GM12891 (cell line): ENCODE data around the gene ANKRD63. TPM values are rescaled to one million over a fixed set of nuclear protein-coding genes. Genes with fewer than 3 reads are reported as not detected.

Experiments
- DNase-seq: peaks from one replicate; pipeline ENCODE4 v3.0.0; 2011; ENCODE audit warnings: low spot score; ENCODE audit not compliant: insufficient read length
- FAIRE-seq: peaks from 2 replicates; lab custom pipeline; 2011; peaks lifted over from hg19 to GRCh38; lab: Jason Lieb, UNC
- PAX5 ChIP-seq: IDR thresholded peaks from 2 replicates; pipeline ENCODE4 v1.6.1; 2011; ENCODE audit warnings: low read length, moderate library complexity, mild to moderate bottlenecking; ENCODE audit not compliant: insufficient read depth, severe bottlenecking
- POLR2A ChIP-seq: IDR thresholded peaks from 2 replicates; pipeline ENCODE4 v1.6.1; 2011; ENCODE audit warnings: low read depth, low read length, control low read depth
- POLR2AphosphoS5 ChIP-seq: IDR thresholded peaks from 2 replicates; pipeline ENCODE4 v1.6.1; 2011; ENCODE audit warnings: low read depth, low read length, control low read depth
- POU2F2 ChIP-seq: IDR thresholded peaks from 2 replicates; pipeline ENCODE4 v1.6.1; 2011; ENCODE audit warnings: low read depth, mild to moderate bottlenecking, control low read depth, low read length, moderate library complexity
- SPI1 ChIP-seq: IDR thresholded peaks from 2 replicates; pipeline ENCODE4 v1.6.1; 2011; ENCODE audit warnings: low read depth, low read length, control low read depth
- TAF1 ChIP-seq: IDR thresholded peaks from 2 replicates; pipeline ENCODE4 v1.6.1; 2011; ENCODE audit warnings: low read depth, low read length, control low read depth
- polyA plus RNA-seq: library from polyadenylated mRNA; unstranded; fragments of >200 nt; gene quantifications from one replicate; pipeline ENCODE4 v1.2.1, GENCODE V29; 2012; ENCODE audit warnings: low read depth, missing spikeins, inconsistent platforms; ENCODE audit not compliant: missing spikeins

Gene ANKRD63, protein sequence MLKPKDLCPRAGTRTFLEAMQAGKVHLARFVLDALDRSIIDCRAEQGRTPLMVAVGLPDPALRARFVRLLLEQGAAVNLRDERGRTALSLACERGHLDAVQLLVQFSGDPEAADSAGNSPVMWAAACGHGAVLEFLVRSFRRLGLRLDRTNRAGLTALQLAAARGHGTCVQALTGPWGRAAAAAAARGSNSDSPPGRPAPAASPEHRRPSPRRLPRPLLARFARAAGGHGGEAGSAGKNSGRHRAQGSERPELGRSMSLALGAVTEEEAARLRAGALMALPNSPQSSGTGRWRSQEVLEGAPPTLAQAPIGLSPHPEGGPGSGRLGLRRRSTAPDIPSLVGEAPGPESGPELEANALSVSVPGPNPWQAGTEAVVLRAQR
- polyA plus RNA-seq = not detected

GRCh38 chr15:40282869-40283614, at the start of gene ANKRD63:
TSS of gene ANKRD63 (minus strand) at chr15:40283064. CDS start at chr15:40282586, 478 bp downstream.
- FAIRE-seq = no peak
- TF ChIP-seq SPI1 = no peak
- peak; percentile 71 for DNase-seq

GRCh38 chr15:40332113-40332781, 49.4 kb upstream of the ANKRD63 start:
- no peak for FAIRE-seq
- TF ChIP-seq PAX5 = no peak
- no peak for TF ChIP-seq POLR2AphosphoS5
- no peak for TF ChIP-seq TAF1
- no peak for TF ChIP-seq POLR2A
- TF ChIP-seq SPI1 = peak; percentile 39; the same call in 1 of the 2 replicates
- no peak for TF ChIP-seq POU2F2
- DNase-seq = no peak

GRCh38 chr15:40331637-40332036, 48.8 kb upstream of the ANKRD63 start:
- FAIRE-seq (no peak), DNase-seq (no peak)
- TF ChIP-seq POLR2A = no peak
- no peak for TF ChIP-seq POU2F2
- TF ChIP-seq POLR2AphosphoS5 = no peak
- TF ChIP-seq SPI1 = no peak
- no peak for TF ChIP-seq PAX5
- no peak for TF ChIP-seq TAF1

DNA sequence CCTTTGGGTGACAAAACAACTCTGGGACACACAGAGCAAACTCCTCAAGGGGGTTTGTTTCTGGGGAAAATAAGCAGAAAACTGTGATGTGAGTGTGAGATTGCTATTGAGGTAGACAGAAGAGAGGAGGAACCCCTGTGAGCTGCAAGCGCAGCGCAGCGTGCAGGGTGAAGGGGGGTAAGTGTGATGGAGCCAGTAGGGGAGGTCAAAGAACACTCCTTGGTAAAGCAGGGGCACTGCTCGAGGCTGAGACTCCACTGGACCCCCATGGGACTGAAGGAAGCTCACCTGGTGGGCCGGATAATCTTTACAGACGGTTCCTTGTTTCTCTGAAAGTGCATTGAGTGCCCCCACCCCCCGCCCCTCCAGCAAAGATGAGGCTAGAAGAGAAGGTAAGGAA, 48.2 kb upstream of the ANKRD63 start:
- DNase-seq (no peak), FAIRE-seq (no peak)
- no peak for TF ChIP-seq POU2F2
- no peak for TF ChIP-seq PAX5
- TF ChIP-seq TAF1 = no peak
- no peak for TF ChIP-seq SPI1
- no peak for TF ChIP-seq POLR2A
- TF ChIP-seq POLR2AphosphoS5 = no peak

DNA sequence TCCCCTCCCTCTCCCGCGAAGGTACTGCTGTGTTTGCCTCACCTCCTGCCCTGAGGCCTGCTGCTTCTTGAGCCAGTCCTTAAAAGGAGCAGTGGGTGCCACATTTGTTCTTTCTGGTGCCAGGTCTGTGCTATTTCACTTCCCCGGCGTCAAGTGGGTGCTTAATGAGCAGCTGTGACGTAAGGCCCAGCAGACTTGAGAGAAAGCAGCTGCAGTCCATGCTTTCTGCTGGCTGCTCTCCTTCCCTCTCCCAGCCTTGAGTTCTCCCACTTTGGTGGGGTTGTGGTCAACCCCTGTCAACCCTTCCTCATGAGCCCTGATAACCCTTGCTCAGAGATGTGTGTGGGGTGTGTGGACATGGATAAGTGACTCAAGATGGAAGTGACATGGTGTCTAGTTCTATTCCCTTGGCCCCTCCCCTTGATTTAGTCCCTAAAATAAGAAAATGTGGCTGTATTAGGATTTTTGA, 47.5 kb upstream of the ANKRD63 start:
- TF ChIP-seq TAF1 (no peak), POLR2A (no peak), POU2F2 (no peak), PAX5 (no peak), POLR2AphosphoS5 (no peak), SPI1 (no peak)
- DNase-seq = no peak
- FAIRE-seq = no peak

DNA sequence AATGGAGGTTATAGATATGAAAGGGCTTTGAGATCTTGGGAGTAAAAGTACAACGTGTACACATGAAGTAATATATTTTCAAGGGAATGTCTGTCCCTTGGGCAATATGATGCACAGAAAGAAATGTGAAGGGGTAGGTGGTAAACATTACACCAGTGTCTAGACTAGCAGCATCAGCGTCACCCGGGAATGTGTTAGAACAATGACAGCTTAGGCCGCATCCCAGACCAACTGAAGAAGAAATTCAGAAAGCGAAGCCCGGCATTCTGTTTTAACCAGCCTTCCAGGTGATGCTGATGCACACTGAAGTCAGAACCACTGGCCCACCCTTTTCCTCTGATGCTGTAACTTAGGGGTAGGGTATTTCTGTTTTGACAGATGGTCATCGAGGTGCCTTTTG, 46.9 kb upstream of the ANKRD63 start:
- no peak for FAIRE-seq
- TF ChIP-seq TAF1 (no peak), SPI1 (no peak), POU2F2 (no peak), POLR2A (no peak), PAX5 (no peak), POLR2AphosphoS5 (no peak)
- no peak for DNase-seq

- FAIRE-seq (no peak), DNase-seq (no peak)
- TF ChIP-seq SPI1 (no peak), POU2F2 (no peak), PAX5 (no peak), TAF1 (no peak), POLR2A (no peak), POLR2AphosphoS5 (no peak)
Measured at GRCh38 chr15:40328751-40329150, 45.9 kb upstream of the ANKRD63 start.

DNA sequence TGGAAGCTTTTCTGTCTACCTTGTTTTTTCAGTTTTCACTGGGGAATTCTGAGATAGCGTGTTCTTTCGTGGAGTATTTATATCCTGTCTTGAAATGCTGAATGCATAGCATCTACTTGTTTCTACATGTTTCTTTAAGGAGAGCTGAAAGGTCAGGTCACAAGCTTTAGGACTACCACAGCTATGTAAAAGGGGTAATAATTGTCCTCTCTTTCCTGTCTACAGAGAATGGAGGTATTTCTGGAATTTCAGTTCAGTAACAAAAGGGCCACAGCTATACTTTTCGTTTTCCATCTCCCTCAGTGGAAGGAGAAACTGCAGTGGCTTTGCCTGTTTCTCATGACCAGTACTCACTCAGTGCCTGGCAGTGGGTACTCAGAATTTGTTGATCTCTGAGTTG, 45.3 kb upstream of the ANKRD63 start:
- FAIRE-seq = no peak
- TF ChIP-seq PAX5 (no peak), POLR2AphosphoS5 (no peak), POU2F2 (no peak), SPI1 (no peak), POLR2A (no peak), TAF1 (no peak)

GRCh38 chr15:40327457-40327856, 44.6 kb upstream of the ANKRD63 start:
- TF ChIP-seq SPI1 (no peak), POU2F2 (no peak), TAF1 (no peak), POLR2AphosphoS5 (no peak), PAX5 (no peak), POLR2A (no peak)
- no peak for DNase-seq
- no peak for FAIRE-seq

More for the DNA sequence above, 45.3 kb upstream of the ANKRD63 start:
- DNase-seq = no peak
